Stimulated activated CD8-positive, alpha-beta memory T cell treated with anti-CD3 and anti-CD28 coated beads, Interleukin-7, amount 100 ng/mL, for 4 hours (primary cell): ENCODE data around the gene ZDHHC19.
"Not testable (repeated sequence)": the region's sequence is repeated elsewhere in the genome, so short reads cannot be mapped to it uniquely, and the experiment has no call there.

Source experiments
- DNase-seq, 2 donors: peaks; one replicate each; pipeline ENCODE4 v3.0.0-alpha.2; 2020; ENCODE audit warnings: low read depth in 2 of 2

ZDHHC19 gene

GRCh38 chr3:196225086-196225485, 13.9 kb upstream of the ZDHHC19 start:
- no peak for DNase-seq

GRCh38 chr3:196222876-196223595, 11.8 kb upstream of the ZDHHC19 start:
- DNase-seq, result no peak

- DNase-seq, result no peak
These were observed 9.8 kb upstream of the ZDHHC19 start for GRCh38 chr3:196220991-196221390.

GRCh38 chr3:196220587-196220986, 9.4 kb upstream of the ZDHHC19 start:
- no peak for DNase-seq

GRCh38 chr3:196219970-196220311, 8.7 kb upstream of the ZDHHC19 start:
- no peak for DNase-seq

- DNase-seq, result peak; percentile 42 to 47
These were observed 8.2 kb upstream of the ZDHHC19 start for GRCh38 chr3:196219194-196219969.

GRCh38 chr3:196218155-196218712, 7.0 kb upstream of the ZDHHC19 start:
- DNase-seq, result no peak

- DNase-seq, result no peak
These were observed 6.3 kb upstream of the ZDHHC19 start for GRCh38 chr3:196217307-196218154.

GRCh38 chr3:196216681-196217211, 5.5 kb upstream of the ZDHHC19 start:
- no peak for DNase-seq

- DNase-seq, result no peak
These were observed 4.9 kb upstream of the ZDHHC19 start, which contains the start of gene SLC51A for GRCh38 chr3:196216089-196216564. TSS of gene SLC51A (plus strand) at chr3:196216534. CDS start at chr3:196216713, 179 bp downstream.

GRCh38 chr3:196215493-196216020, 4.4 kb upstream of the ZDHHC19 start:
- no peak for DNase-seq

GRCh38 chr3:196214783-196215441, 3.7 kb upstream of the ZDHHC19 start:
- no peak for DNase-seq

GRCh38 chr3:196209944-196210672, 1.1 kb downstream of the ZDHHC19 start:
- DNase-seq, result not testable (repeated sequence)

GRCh38 chr3:196208942-196209695, 2.1 kb downstream of the ZDHHC19 start:
- DNase-seq, result no peak

GRCh38 chr3:196207833-196208607, 3.2 kb downstream of the ZDHHC19 start:
- peak; percentile 27 to 50 for DNase-seq

GRCh38 chr3:196207159-196207832, 3.9 kb downstream of the ZDHHC19 start:
- no peak for DNase-seq

GRCh38 chr3:196205442-196206205, 5.6 kb downstream of the ZDHHC19 start:
- not testable (repeated sequence) for DNase-seq
